Pancreas (tissue), 10 donors: ENCODE results near the gene MIDN. TPM values are rescaled to one million over a fixed set of nuclear protein-coding genes. Genes with fewer than 3 reads are reported as not detected.

ENCODE experiments used
- ATAC-seq, 4 donors: fragments of 200-7000 bp; cut with Tn5 transposase; one replicate each; pipeline versions ENCODE4 v1.8.0 to v1.9.1; 2020; ENCODE audit warnings: mild to moderate bottlenecking in 4 of 4, moderate library complexity in 4 of 4
- DNase-seq, 6 donors: peaks; one replicate each; pipeline ENCODE4 v3.0.0-alpha.2; 2020
- FAIRE-seq: peaks from 2 replicates; lab custom pipeline; 2012; peaks lifted over from hg19 to GRCh38; lab: Jason Lieb, UNC
- H3K27ac ChIP-seq, 4 donors: fragments of 200-600 bp; sonication (generic); 1 replicate in 3 of 4; 2 replicates in 1 of 4; pipeline versions ENCODE4 v1.5.0 to v1.8.0; 2020
- H3K27me3 ChIP-seq, 4 donors: fragments of 200-600 bp; one replicate each; pipeline ENCODE4 v1.8.0; 2021
- H3K36me3 ChIP-seq, 3 donors: fragments of 200-600 bp; sonication (generic) in 1 of 3; one replicate each; pipeline versions ENCODE4 v1.5.0 to v1.8.0; 2020 to 2021
- H3K4me1 ChIP-seq, 3 donors: fragments of 200-600 bp; one replicate each; pipeline ENCODE4 v1.8.0; 2021
- H3K4me3 ChIP-seq, 4 donors: fragments of 200-600 bp; sonication (generic) in 2 of 4; one replicate each; pipeline versions ENCODE4 v1.5.0 to v1.8.0; 2020 to 2021
- H3K9me3 ChIP-seq, 4 donors: fragments of 200-600 bp; one replicate each; pipeline ENCODE4 v1.8.0; 2021
- CTCF ChIP-seq, 4 donors: fragments of 200-600 bp; sonication (generic) in 3 of 4; IDR thresholded peaks; one replicate each; pipeline versions ENCODE4 v1.5.0 to v1.8.0; 2021; ENCODE audit warnings: antibody characterized with exemption in 4 of 4
- WGBS, 2 donors: extraction: QIAGEN DNeasy Blood & Tissue Kit; methylation state at CpG; one replicate each; pipeline ENCODE4 v1.1.7; 2013; 5-methylcytosine and 5-hydroxymethylcytosine counted together
- intact Hi-C, 3 donors: fragments of 100-400 bp; cut with DNase I; formaldehyde crosslinking; loops; one replicate each; pipeline versions ENCODE4 v1.11.1 to v1.14.2; 2022
- polyA plus RNA-seq, 2 donors: library from polyadenylated mRNA; stranded (reverse); fragments of 200-250 nt; gene quantifications; one replicate each; pipeline ENCODE4 v1.2.3, GENCODE V29; 2013
- total RNA-seq, 6 donors: library from RNA; stranded (reverse); fragmentation: NEBNext Ultra II Directional in 4 of 6; extraction: Animal tissue kit (Norgen Biotek cat#: 25700) in 4 of 6; gene quantifications; one replicate each; pipeline versions ENCODE4 v1.2.1 to v1.2.4, GENCODE V29; 2021 to 2023
- donor health status: healthy with polysubstance abuse.
- donor health status: DM: no; HTN: no; CAD: no; lungs with moderate emphysema.
- donor health status: DM: no; HTN: no; CAD: no.
- donor health status: control.
- donor health status: control.
- donor health status: Bipolar disorder and iron deficiency.
- donor health status: DM: yes; HTN: yes; CAD: no.
- donor health status: DM: no; HTN: no; CAD: no.
- donor health status: DM: no; HTN: no; CAD: no.
- donor health status: DM: yes; HTN: yes; CAD: no.

Gene MIDN
- total and polyA plus RNA-seq, 8 donors, result 32.1 to 78.0 (median 44.4) TPM

GRCh38 chr19:1284293-1284978, 36.1 kb downstream of the MIDN start:
- H3K27ac ChIP-seq, result no peak overlapping the region
- H3K36me3 ChIP-seq, result no peaks in the 10 kb centered on the region
- WGBS, 2 donors, result 60 to 68% methylated on average over 20 of the region's 20 CpGs
- H3K27me3 ChIP-seq, result peaks cover 0 to 15% (median 3%) of the 10 kb centered on the region in 4 donors
- H3K4me1 ChIP-seq, result no peaks in the 10 kb centered on the region
- intact Hi-C loops, result no loop called here
- H3K9me3 ChIP-seq, result no peaks in the 10 kb centered on the region
- FAIRE-seq (no peak), ATAC-seq (peak in 1 of 4 donors; percentile 6), DNase-seq (peak in 2 of 6 donors; percentile 16 to 60)
- no peak overlapping the region for H3K4me3 ChIP-seq
- TF ChIP-seq CTCF (IDR thresholded peaks at IDR 0.05), result no peak

- FAIRE-seq (no peak), DNase-seq (peak in 2 of 6 donors; percentile 50 to 76)
- no peak for TF ChIP-seq CTCF (IDR thresholded peaks at IDR 0.05)
Measured at GRCh38 chr19:1284979-1285736, 36.8 kb downstream of the MIDN start.

GRCh38 chr19:1285737-1286360, 37.5 kb downstream of the MIDN start, which contains the start of gene EFNA2:
Gene EFNA2 (plus strand): TSS chr19:1285873. CDS start chr19:1286169, 296 bp downstream.
- no peaks in the 10 kb centered on the region for H3K4me1 ChIP-seq
- no peak for FAIRE-seq
- no peak within 1 kb of the TSS for H3K27ac ChIP-seq
- H3K9me3 ChIP-seq, result no peaks in the 10 kb centered on the region
- peak in 2 of 4 donors; percentile 10 to 16 for ATAC-seq
- TF ChIP-seq CTCF (IDR thresholded peaks at IDR 0.05), result no peak
- DNase-seq, result peak in 2 of 6 donors; percentile 14 to 50
- H3K4me3 ChIP-seq, result peak within 1 kb of the TSS in 1 of 4 donors; percentile 17
- no peaks in the 10 kb centered on the region for H3K36me3 ChIP-seq
- intact Hi-C loops, result no loop called here
- WGBS, 2 donors, result 1% methylated on average over 113 of the region's 113 CpGs; no CpG with 5 or more reads in 1 of the 2 donors
- H3K27me3 ChIP-seq, result peaks cover 0 to 15% (median 3%) of the 10 kb centered on the region in 4 donors

More at GRCh38 chr19:1284979-1285736, 36.8 kb downstream of the MIDN start:
- H3K27ac ChIP-seq, result no peak overlapping the region
- ATAC-seq, result no peak
- H3K4me3 ChIP-seq, result no peak overlapping the region
- WGBS, 2 donors, result 26 to 36% methylated on average over 37 to 51 of the region's 51 CpGs
- no peaks in the 10 kb centered on the region for H3K9me3 ChIP-seq
- H3K4me1 ChIP-seq, result no peaks in the 10 kb centered on the region
- H3K36me3 ChIP-seq, result no peaks in the 10 kb centered on the region
- peaks cover 0 to 15% (median 3%) of the 10 kb centered on the region in 4 donors for H3K27me3 ChIP-seq
- intact Hi-C loops, result no loop called here

- WGBS, 2 donors, result 22 to 27% methylated on average over 27 to 38 of the region's 38 CpGs
- no peak for FAIRE-seq
Measured at GRCh38 chr19:1286487-1287353, 38.3 kb downstream of the MIDN start.

More at GRCh38 chr19:1286487-1287353, 38.3 kb downstream of the MIDN start:
- no peaks in the 10 kb centered on the region for H3K9me3 ChIP-seq
- ATAC-seq (no peak), DNase-seq (peak in 2 of 6 donors; percentile 27 to 80)
- H3K4me3 ChIP-seq, result no peak overlapping the region
- intact Hi-C loops, result no loop called here
- H3K36me3 ChIP-seq, result no peaks in the 10 kb centered on the region
- H3K27me3 ChIP-seq, result peaks cover 0 to 15% (median 3%) of the 10 kb centered on the region in 4 donors
- H3K4me1 ChIP-seq, result no peaks in the 10 kb centered on the region
- no peak overlapping the region for H3K27ac ChIP-seq
- no peak for TF ChIP-seq CTCF (IDR thresholded peaks at IDR 0.05)
